Activated CD4-positive, alpha-beta T cell treated with anti-CD3 and anti-CD28 coated beads for 1 hour (primary cell): ENCODE measurements around the gene MCCC2.
"Not testable (repeated sequence)": the region's sequence is repeated elsewhere in the genome, so short reads cannot be mapped to it uniquely, and the experiment has no call there.

Source experiments
- DNase-seq: peaks from one replicate; pipeline ENCODE4 v3.0.0-alpha.2; 2020

The MCCC2 gene

GRCh38 chr5:71663191-71663969 is 76.2 kb downstream of the MCCC2 start:
- DNase-seq, result no peak

- DNase-seq, result not testable (repeated sequence)
These were observed 77.5 kb downstream of the MCCC2 start for GRCh38 chr5:71664615-71665014.

- DNase-seq, result no peak
These were observed 79.2 kb downstream of the MCCC2 start for GRCh38 chr5:71666321-71666720.

- no peak for DNase-seq
These were observed 90.8 kb downstream of the MCCC2 start for GRCh38 chr5:71677977-71678376.

- DNase-seq, result no peak
These were observed 92.6 kb downstream of the MCCC2 start for GRCh38 chr5:71679714-71680113.

GRCh38 chr5:71680510-71680909 is 93.4 kb downstream of the MCCC2 start:
- no peak for DNase-seq

GRCh38 chr5:71681296-71681695 is 94.2 kb downstream of the MCCC2 start:
- no peak for DNase-seq

- DNase-seq, result no peak
These were observed 97.2 kb downstream of the MCCC2 start for GRCh38 chr5:71684309-71684708.

- DNase-seq, result no peak
These were observed 106.8 kb downstream of the MCCC2 start for GRCh38 chr5:71693828-71694427.

- no peak for DNase-seq
These were observed 107.9 kb downstream of the MCCC2 start for GRCh38 chr5:71695071-71695470.

GRCh38 chr5:71695595-71695994 is 108.5 kb downstream of the MCCC2 start:
- no peak for DNase-seq

GRCh38 chr5:71697967-71698366 is 110.8 kb downstream of the MCCC2 start:
- DNase-seq, result no peak

- no peak for DNase-seq
These were observed 112.1 kb downstream of the MCCC2 start for GRCh38 chr5:71699233-71699632.

- DNase-seq, result no peak
These were observed 112.6 kb downstream of the MCCC2 start for GRCh38 chr5:71699751-71700150.

- no peak for DNase-seq
These were observed 113.7 kb downstream of the MCCC2 start for GRCh38 chr5:71700803-71701202.

- DNase-seq, result no peak
These were observed 114.3 kb downstream of the MCCC2 start for GRCh38 chr5:71701407-71701806.

GRCh38 chr5:71703941-71704340 is 116.8 kb downstream of the MCCC2 start:
- no peak for DNase-seq

GRCh38 chr5:71705421-71705820 is 118.3 kb downstream of the MCCC2 start:
- DNase-seq, result no peak

GRCh38 chr5:71706906-71707305 is 119.8 kb downstream of the MCCC2 start:
- DNase-seq, result no peak
